Neural cell (in vitro differentiated cells): ENCODE measurements around the gene PAX8. TPM values are rescaled to one million over a fixed set of nuclear protein-coding genes. Genes with fewer than 3 reads are reported as not detected.

Source experiments
- H2AFZ ChIP-seq: fragments of 200-600, 300-800 bp; sonication (generic), shearing (Covaris generic); 2 replicates; pipeline ENCODE4 v1.6.0; 2014; ENCODE audit warnings: low read depth, mild to moderate bottlenecking, antibody characterized with exemption, low read length, moderate library complexity
- H3F3A ChIP-seq: fragments of 200-600 bp; shearing (Covaris generic); 2 replicates; pipeline ENCODE4 v1.6.1; 2016; ENCODE audit warnings: mild to moderate bottlenecking, moderate library complexity, mixed read lengths, antibody characterized with exemption, low read length; ENCODE audit not compliant: insufficient read depth, poor library complexity, severe bottlenecking
- H3K27ac ChIP-seq: fragments of 200-600, 300-800 bp; sonication (generic), shearing (Covaris generic); 2 replicates; pipeline ENCODE4 v1.5.1; 2014; ENCODE audit warnings: mild to moderate bottlenecking, low read length, moderate library complexity
- H3K27me3 ChIP-seq: fragments of 300-800, 200-600 bp; sonication (generic), shearing (Covaris generic); 2 replicates; pipeline ENCODE4 v1.6.0; 2014; ENCODE audit warnings: mild to moderate bottlenecking, low read depth, low read length, moderate library complexity; ENCODE audit not compliant: insufficient read depth
- H3K36me3 ChIP-seq: fragments of 300-800, 200-600 bp; sonication (generic), shearing (Covaris generic); 2 replicates; pipeline ENCODE4 v1.5.1; 2014; ENCODE audit warnings: mild to moderate bottlenecking, antibody characterized with exemption, low read length, moderate library complexity; ENCODE audit not compliant: insufficient read depth
- H3K4me2 ChIP-seq: fragments of 300-800, 200-600 bp; sonication (generic), shearing (Covaris generic); 2 replicates; pipeline ENCODE4 v1.6.0; 2014; ENCODE audit warnings: mild to moderate bottlenecking, low read length
- H3K4me3 ChIP-seq: fragments of 300-800, 200-600 bp; sonication (generic), shearing (Covaris generic); 2 replicates; pipeline ENCODE4 v1.5.1; 2014; ENCODE audit warnings: mild to moderate bottlenecking, low read length, moderate library complexity
- H3K79me2 ChIP-seq: fragments of 200-600 bp; shearing (Covaris generic); replicated peaks from 2 replicates; pipeline ENCODE4 v1.6.0; 2014; ENCODE audit warnings: mild to moderate bottlenecking, low read length, moderate library complexity; ENCODE audit not compliant: insufficient read depth
- H3K9ac ChIP-seq: fragments of 300-800, 200-600 bp; sonication (generic), shearing (Covaris generic); 2 replicates; pipeline ENCODE4 v1.6.1; 2016; ENCODE audit warnings: mild to moderate bottlenecking, low read length, mixed read lengths
- H3K9me2 ChIP-seq: fragments of 200-600 bp; shearing (Covaris generic); 2 replicates; pipeline ENCODE4 v1.6.1; 2016; ENCODE audit warnings: mild to moderate bottlenecking, low read length, mixed read lengths; ENCODE audit not compliant: insufficient read depth
- H3K9me3 ChIP-seq: fragments of 200-600, 300-800 bp; sonication (generic), shearing (Covaris generic); 2 replicates; pipeline ENCODE4 v1.6.1; 2016; ENCODE audit warnings: mild to moderate bottlenecking, mixed run types, low read length, moderate library complexity, mixed read lengths
- H4K20me1 ChIP-seq: fragments of 200-600 bp; shearing (Covaris generic); 2 replicates; pipeline ENCODE4 v1.6.1; 2016; ENCODE audit warnings: mild to moderate bottlenecking, mixed run types; ENCODE audit not compliant: insufficient read depth
- CTCF ChIP-seq: fragments of 450-650 bp; IDR thresholded peaks from 2 replicates; pipeline ENCODE4 v1.5.1; 2014; ENCODE audit warnings: antibody characterized with exemption, mild to moderate bottlenecking, moderate library complexity; ENCODE audit not compliant: poor library complexity, severe bottlenecking
- EP300 ChIP-seq: fragments of 450-650 bp; conservative IDR thresholded peaks from 2 replicates; pipeline ENCODE4 v1.6.1; 2014; ENCODE audit warnings: antibody characterized with exemption, mild to moderate bottlenecking, moderate library complexity; ENCODE audit not compliant: poor library complexity, severe bottlenecking
- EZH2 ChIP-seq: fragments of 200-600, 300-800 bp; shearing (Covaris generic), sonication (generic); IDR thresholded peaks from 2 replicates; pipeline ENCODE4 v1.6.1; 2014; ENCODE audit warnings: antibody characterized with exemption, low read length, borderline replicate concordance, mild to moderate bottlenecking; ENCODE audit not compliant: insufficient read depth, poor library complexity, severe bottlenecking
- MXI1 ChIP-seq: fragments of 450-650 bp; conservative IDR thresholded peaks from 2 replicates; pipeline ENCODE4 v1.6.1; 2014; ENCODE audit warnings: antibody characterized with exemption, mild to moderate bottlenecking; ENCODE audit not compliant: poor library complexity, severe bottlenecking
- POLR2AphosphoS5 ChIP-seq: IDR thresholded peaks from 2 replicates; pipeline ENCODE4 v1.6.1; 2012
- RAD21 ChIP-seq: fragments of 450-650 bp; conservative IDR thresholded peaks from 2 replicates; pipeline ENCODE4 v1.6.1; 2014; ENCODE audit warnings: antibody characterized with exemption, mild to moderate bottlenecking, moderate library complexity
- REST ChIP-seq: IDR thresholded peaks from 2 replicates; pipeline ENCODE4 v1.6.1; 2012; ENCODE audit warnings: borderline replicate concordance
- SMC3 ChIP-seq: fragments of 450-650 bp; conservative IDR thresholded peaks from 2 replicates; pipeline ENCODE4 v1.6.1; 2014; ENCODE audit warnings: antibody characterized with exemption, mild to moderate bottlenecking, moderate library complexity; ENCODE audit not compliant: poor library complexity
- TAF1 ChIP-seq: IDR thresholded peaks from 2 replicates; pipeline ENCODE4 v1.6.1; 2012; ENCODE audit warnings: low read depth
- polyA plus RNA-seq: library from polyadenylated mRNA; depleted of rRNA; stranded (reverse); fragments of >200 nt; gene quantifications from 2 replicates; pipeline ENCODE4 v1.2.3, GENCODE V29; 2014

Gene PAX8
- polyA plus RNA-seq, 1 donor from 2014 or later: not detected

- no peak overlapping the region for H3K27ac ChIP-seq
- no peaks in the 10 kb centered on the region for H3K27me3 ChIP-seq
- H3K9me3 ChIP-seq: no peaks in the 10 kb centered on the region
- no peak for TF ChIP-seq TAF1
- H2AFZ ChIP-seq: no peak overlapping the region
- H3K36me3 ChIP-seq: no peaks in the 10 kb centered on the region
- no peak overlapping the region for H3K4me3 ChIP-seq
- no peaks in the 10 kb centered on the region for H3F3A ChIP-seq
- no peaks in the 10 kb centered on the region for H3K9me2 ChIP-seq
- no peaks in the 10 kb centered on the region for H3K79me2 ChIP-seq
- no peak overlapping the region for H3K9ac ChIP-seq
- no peak overlapping the region for H3K4me2 ChIP-seq
- no peaks in the 10 kb centered on the region for H4K20me1 ChIP-seq
These were observed 54.9 kb downstream of the PAX8 start for GRCh38 chr2:113223813-113224212.

DNA sequence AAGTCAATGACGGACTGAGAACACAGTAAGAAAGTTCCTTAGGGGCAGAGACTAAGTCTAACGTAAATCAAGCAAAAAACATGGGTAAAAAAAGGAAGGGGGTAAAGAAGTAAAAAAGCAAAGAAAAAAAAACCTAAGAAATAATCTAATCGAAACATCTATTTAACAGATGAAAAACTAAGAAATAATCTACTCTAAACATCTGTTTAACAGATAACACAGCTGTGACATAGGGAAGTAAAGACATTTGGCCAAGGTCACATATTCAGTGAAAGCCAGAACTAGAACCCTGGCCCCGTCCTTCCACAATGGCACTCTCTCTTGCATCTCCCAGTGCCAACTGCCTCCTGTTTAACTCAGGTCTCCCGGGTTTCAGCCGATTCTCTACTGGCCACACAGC lies 56.9 kb downstream of the PAX8 start:
- no peaks in the 10 kb centered on the region for H3K9me2 ChIP-seq
- no peak overlapping the region for H2AFZ ChIP-seq
- no peak overlapping the region for H3K9ac ChIP-seq
- H3K4me3 ChIP-seq: no peak overlapping the region
- TF ChIP-seq MXI1 (no peak), POLR2AphosphoS5 (no peak), SMC3 (no peak), RAD21 (no peak), EZH2 (no peak), EP300 (no peak), TAF1 (no peak), REST (no peak), CTCF (no peak)
- no peak overlapping the region for H3K4me2 ChIP-seq
- no peaks in the 10 kb centered on the region for H3K9me3 ChIP-seq
- no peak overlapping the region for H3K27ac ChIP-seq
- H3K27me3 ChIP-seq: no peaks in the 10 kb centered on the region
- no peaks in the 10 kb centered on the region for H3K36me3 ChIP-seq
- H3F3A ChIP-seq: no peaks in the 10 kb centered on the region
- no peaks in the 10 kb centered on the region for H4K20me1 ChIP-seq
- H3K79me2 ChIP-seq: no peaks in the 10 kb centered on the region
